Transverse colon (tissue), 3 donors: Measurements from ENCODE around the gene SYK.

Source experiments
- CTCF ChIP-seq, 5 experiments: fragments of 200-600 bp in 3 of 5; fragments of 450-650 bp in 2 of 5; sonication (generic) in 3 of 5; IDR thresholded peaks; 1 replicate in 2 of 5; 2 replicates in 3 of 5; pipeline ENCODE4 v1.5.1; 2016 to 2017; ENCODE audit warnings: antibody characterized with exemption in 5 of 5, inconsistent platforms in 3 of 5, mild to moderate bottlenecking in 2 of 5, moderate library complexity in 1 of 5
- POLR2A ChIP-seq: fragments of 450-650 bp; IDR thresholded peaks from one replicate; pipeline ENCODE4 v1.6.1; 2016; ENCODE audit warnings: antibody characterized with exemption, mild to moderate bottlenecking, moderate library complexity

- no peak for TF ChIP-seq CTCF (IDR thresholded peaks at IDR 0.05)
- TF ChIP-seq POLR2A = no peak
Observed at GRCh38 chr9:90905822-90906221, 104.2 kb downstream of the SYK start.
